NT2/D1 (cell line): ENCODE data around the gene DLK1.

Experiments
- DNase-seq: peaks from one replicate; pipeline ENCODE4 v3.0.0-alpha.2; 2011; ENCODE audit warnings: low read depth, low spot score
- H3K27me3 ChIP-seq: 2 replicates; pipeline ENCODE4 v1.6.0; 2011; ENCODE audit warnings: mild to moderate bottlenecking; ENCODE audit not compliant: insufficient read length, insufficient read depth
- H3K36me3 ChIP-seq: 2 replicates; pipeline ENCODE4 v1.6.1; 2011; ENCODE audit warnings: mild to moderate bottlenecking, low read length, mixed read lengths; ENCODE audit not compliant: insufficient read depth, insufficient read length
- H3K4me1 ChIP-seq: 2 replicates; pipeline ENCODE4 v1.5.1; 2011; ENCODE audit not compliant: insufficient read depth, insufficient read length
- H3K4me3 ChIP-seq: 2 replicates; pipeline ENCODE4 v1.5.1; 2011; ENCODE audit warnings: low read depth; ENCODE audit not compliant: insufficient read length
- H3K9ac ChIP-seq: 2 replicates; pipeline ENCODE4 v1.6.0; 2011; ENCODE audit warnings: low read depth; ENCODE audit not compliant: insufficient read length
- H3K9me3 ChIP-seq: 2 replicates; pipeline ENCODE4 v1.5.1; 2011; ENCODE audit warnings: mild to moderate bottlenecking, low read length; ENCODE audit not compliant: insufficient read depth
- SUZ12 ChIP-seq: IDR thresholded peaks from 2 replicates; pipeline ENCODE4 v1.6.1; 2011; ENCODE audit not compliant: insufficient read length, insufficient read depth; ENCODE audit errors: extremely low read depth
- YY1 ChIP-seq: IDR thresholded peaks from 2 replicates; pipeline ENCODE4 v1.6.1; 2011; ENCODE audit not compliant: insufficient read length, insufficient read depth
- ZNF274 ChIP-seq: IDR thresholded peaks from 2 replicates; pipeline ENCODE4 v1.6.1; 2011; ENCODE audit warnings: mild to moderate bottlenecking, low read depth, low read length

The DLK1 gene

DNA sequence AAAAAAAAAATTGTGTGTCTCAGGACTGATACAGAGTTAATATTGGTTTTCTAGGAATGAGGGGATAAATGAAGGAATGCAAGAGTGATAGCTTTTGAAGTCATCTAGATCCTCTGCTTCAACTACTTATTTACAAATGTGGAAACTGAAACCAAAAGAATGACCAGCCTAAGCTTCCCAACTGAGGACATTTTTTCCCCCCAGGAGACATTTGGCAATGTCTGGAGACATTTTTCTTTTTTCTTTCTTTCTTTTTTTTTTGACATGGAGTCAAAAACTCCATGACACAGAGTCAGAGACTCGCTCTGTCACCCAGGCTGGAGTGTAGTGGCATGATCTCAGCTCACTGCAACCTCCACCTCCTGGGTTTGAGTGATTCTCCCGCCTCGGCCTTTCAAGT lies 15.3 kb downstream of the DLK1 start:
- TF ChIP-seq YY1 (no peak), ZNF274 (no peak), SUZ12 (no peak)
- no peak for DNase-seq
- Histone ChIP-seq H3K9ac (no peak overlapping the region), H3K9me3 (no peaks in the 10 kb centered on the region), H3K4me1 (no peaks in the 10 kb centered on the region), H3K4me3 (no peak overlapping the region), H3K36me3 (no peaks in the 10 kb centered on the region), H3K27me3 (no peaks in the 10 kb centered on the region)

DNA sequence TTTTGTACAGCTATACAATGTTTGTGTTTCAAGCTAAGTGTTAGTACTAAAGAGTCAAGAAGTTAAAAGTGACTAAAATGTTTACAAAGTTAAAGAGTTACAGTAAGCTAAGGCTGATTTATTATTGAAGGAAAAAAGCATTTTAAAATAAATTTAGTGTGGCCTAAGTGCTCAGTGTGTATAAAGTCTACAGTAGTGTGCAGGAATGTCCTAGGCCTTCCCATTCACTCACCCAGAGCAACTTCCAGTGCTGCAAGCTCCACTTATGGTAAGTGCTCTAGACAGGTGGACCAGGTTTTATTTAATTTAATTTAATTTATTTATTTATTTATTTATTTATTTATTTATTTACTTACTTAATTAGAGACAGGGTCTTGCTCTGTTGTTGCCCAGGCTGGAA lies 19.6 kb downstream of the DLK1 start:
- H3K27me3 ChIP-seq = no peaks in the 10 kb centered on the region
- DNase-seq = no peak
- no peaks in the 10 kb centered on the region for H3K9me3 ChIP-seq
- H3K36me3 ChIP-seq = no peaks in the 10 kb centered on the region
- no peak overlapping the region for H3K9ac ChIP-seq
- no peaks in the 10 kb centered on the region for H3K4me1 ChIP-seq
- no peak overlapping the region for H3K4me3 ChIP-seq
- TF ChIP-seq YY1 (no peak), ZNF274 (no peak), SUZ12 (no peak)

DNA sequence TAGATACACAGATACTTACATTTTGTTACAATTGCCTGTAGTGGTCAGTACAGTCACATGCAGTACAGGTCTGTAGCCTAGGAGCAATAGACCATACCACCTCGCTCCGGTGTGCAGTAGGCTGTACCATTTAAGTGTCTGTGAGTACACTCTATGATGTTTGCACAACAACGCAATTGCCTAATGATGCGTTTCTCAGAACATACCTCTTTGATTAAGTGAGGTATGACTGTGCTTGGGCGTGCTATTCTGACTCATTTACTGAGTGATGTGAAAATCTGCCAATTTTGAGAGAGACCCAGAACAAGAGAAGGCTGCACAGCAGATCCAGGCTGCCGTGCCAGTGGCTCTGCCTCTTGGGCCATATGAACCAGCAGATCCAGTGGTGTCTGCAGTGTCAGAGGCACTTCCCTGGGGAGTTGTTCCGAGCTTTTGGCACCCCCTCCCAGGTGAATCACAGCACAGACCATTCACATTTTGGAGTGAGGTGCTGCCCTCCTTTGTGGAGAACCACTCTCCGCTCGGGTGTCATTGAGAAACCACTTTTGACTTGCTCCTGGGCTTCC lies 20.4 kb downstream of the DLK1 start:
- Histone ChIP-seq H3K4me3 (no peak overlapping the region), H3K4me1 (no peaks in the 10 kb centered on the region), H3K9me3 (no peaks in the 10 kb centered on the region), H3K27me3 (no peaks in the 10 kb centered on the region), H3K9ac (no peak overlapping the region), H3K36me3 (no peaks in the 10 kb centered on the region)
- DNase-seq = no peak
- TF ChIP-seq ZNF274 = no peak
- no peak for TF ChIP-seq YY1
- no peak for TF ChIP-seq SUZ12

DNA sequence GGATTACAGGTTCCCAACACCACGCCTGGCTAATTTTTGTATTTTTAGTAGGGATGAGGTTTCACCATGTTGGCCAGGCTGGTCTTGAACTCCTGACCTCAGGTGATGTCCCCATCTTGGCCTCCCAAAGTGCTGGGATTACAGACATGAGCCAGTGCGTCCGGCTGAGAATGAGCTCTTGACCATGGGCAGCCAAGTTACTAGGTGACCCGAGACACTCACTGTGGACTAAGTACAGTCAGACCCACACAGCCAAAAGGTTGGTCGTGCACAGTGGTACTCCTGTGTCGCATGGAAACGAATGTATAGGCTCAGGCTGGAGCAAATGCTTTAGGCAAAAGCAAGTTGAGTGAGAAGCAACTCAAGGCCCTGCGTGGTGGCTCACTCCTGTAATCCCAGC lies 21.0 kb downstream of the DLK1 start:
- H3K9ac ChIP-seq = no peak overlapping the region
- no peak for DNase-seq
- no peaks in the 10 kb centered on the region for H3K4me1 ChIP-seq
- H3K4me3 ChIP-seq = no peak overlapping the region
- H3K27me3 ChIP-seq = no peaks in the 10 kb centered on the region
- TF ChIP-seq ZNF274 (no peak), YY1 (no peak)
- H3K9me3 ChIP-seq = 0 out of 2 replicates have a peak, but pooled peaks cover 3% of the 10 kb centered on the region
- no peaks in the 10 kb centered on the region for H3K36me3 ChIP-seq

DNA sequence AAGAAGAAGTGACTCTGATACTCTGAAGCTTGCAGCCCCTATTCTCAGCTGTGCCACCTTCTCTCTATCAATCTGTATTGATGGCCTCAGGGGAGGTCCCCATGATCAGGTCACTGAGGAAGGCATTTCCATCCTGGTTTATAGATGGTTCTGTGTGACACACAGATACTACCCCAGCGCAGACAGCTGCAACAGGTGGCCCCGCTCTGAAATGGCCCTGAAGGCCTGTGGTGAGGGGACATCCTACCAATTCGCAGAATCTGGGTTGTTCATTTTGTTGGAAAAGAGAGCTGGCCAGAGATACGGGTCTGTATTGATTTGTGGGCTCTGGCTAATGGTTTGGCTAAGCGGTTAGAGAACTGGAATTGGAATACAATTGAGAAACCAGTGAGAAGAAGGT lies 21.7 kb downstream of the DLK1 start:
- no peaks in the 10 kb centered on the region for H3K27me3 ChIP-seq
- DNase-seq = no peak
- peaks cover 8% of the 10 kb centered on the region; the same call in 1 of the 2 replicates for H3K9me3 ChIP-seq
- H3K9ac ChIP-seq = no peak overlapping the region
- H3K4me1 ChIP-seq = no peaks in the 10 kb centered on the region
- TF ChIP-seq YY1 (no peak), SUZ12 (no peak), ZNF274 (no peak)
- no peaks in the 10 kb centered on the region for H3K36me3 ChIP-seq
- H3K4me3 ChIP-seq = no peak overlapping the region

DNA sequence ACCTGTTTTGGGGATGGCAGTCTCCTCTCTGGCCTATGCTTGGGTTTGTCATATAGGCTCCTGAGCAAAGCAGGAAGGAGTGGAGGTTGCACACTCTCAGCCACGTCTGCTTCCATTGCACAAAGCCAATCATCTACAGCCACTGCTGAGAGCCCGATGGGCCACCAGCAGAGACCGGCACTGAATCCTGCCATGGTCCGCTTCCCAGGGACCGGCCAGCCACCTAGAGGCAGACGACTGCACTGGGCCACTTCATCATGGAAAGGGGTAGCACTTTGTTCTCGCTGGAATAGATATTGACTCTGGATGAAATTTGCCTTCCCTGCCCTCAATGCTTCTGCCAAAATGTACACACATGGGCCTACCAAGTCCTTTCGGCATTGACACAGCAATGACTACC lies 22.3 kb downstream of the DLK1 start:
- Histone ChIP-seq H3K27me3 (no peaks in the 10 kb centered on the region), H3K4me3 (no peak overlapping the region), H3K4me1 (no peaks in the 10 kb centered on the region), H3K9me3 (peaks cover 8% of the 10 kb centered on the region; the same call in 1 of the 2 replicates), H3K36me3 (no peaks in the 10 kb centered on the region), H3K9ac (no peak overlapping the region)
- TF ChIP-seq ZNF274 = no peak
- no peak for TF ChIP-seq SUZ12
- no peak for TF ChIP-seq YY1
- DNase-seq = no peak

DNA sequence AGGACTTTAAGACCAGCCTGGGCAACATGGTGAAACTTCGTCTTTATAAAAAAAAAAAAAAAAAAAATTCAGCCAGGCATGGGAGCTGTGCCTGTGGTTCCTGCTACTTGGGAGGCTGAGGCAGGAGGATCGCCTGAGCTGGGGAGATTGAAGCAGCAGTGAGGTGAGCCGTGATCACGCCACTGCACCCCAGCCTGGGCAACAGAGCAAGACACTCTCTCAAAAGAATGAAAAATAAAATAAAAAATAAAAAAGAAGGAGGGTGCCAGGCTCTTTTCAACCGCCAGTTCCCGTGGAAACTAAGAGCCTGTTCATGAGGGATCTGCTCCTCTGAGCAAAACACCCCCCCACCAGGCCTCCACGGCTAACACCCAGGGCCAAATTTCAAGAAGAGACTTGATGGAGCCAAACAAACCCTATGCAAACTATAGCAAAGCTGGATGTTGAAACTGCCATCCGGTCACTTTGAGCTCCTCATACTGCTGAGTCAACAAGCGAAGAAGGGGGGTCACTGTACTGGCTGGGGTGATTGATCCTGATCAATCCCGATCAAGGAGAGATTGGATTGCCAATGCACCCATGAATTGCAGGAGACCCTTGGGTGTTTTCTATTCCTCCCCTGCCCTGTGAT lies 23.4 kb downstream of the DLK1 start:
- Histone ChIP-seq H3K36me3 (no peaks in the 10 kb centered on the region), H3K9ac (no peak overlapping the region), H3K9me3 (peaks cover 8% of the 10 kb centered on the region; the same call in 1 of the 2 replicates), H3K4me1 (no peaks in the 10 kb centered on the region), H3K4me3 (no peak overlapping the region), H3K27me3 (no peaks in the 10 kb centered on the region)
- TF ChIP-seq ZNF274 (no peak), SUZ12 (no peak), YY1 (no peak)
- no peak for DNase-seq
